Measurements from ENCODE around the gene NPDC1.

NPDC1 gene, protein sequence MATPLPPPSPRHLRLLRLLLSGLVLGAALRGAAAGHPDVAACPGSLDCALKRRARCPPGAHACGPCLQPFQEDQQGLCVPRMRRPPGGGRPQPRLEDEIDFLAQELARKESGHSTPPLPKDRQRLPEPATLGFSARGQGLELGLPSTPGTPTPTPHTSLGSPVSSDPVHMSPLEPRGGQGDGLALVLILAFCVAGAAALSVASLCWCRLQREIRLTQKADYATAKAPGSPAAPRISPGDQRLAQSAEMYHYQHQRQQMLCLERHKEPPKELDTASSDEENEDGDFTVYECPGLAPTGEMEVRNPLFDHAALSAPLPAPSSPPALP

DNA sequence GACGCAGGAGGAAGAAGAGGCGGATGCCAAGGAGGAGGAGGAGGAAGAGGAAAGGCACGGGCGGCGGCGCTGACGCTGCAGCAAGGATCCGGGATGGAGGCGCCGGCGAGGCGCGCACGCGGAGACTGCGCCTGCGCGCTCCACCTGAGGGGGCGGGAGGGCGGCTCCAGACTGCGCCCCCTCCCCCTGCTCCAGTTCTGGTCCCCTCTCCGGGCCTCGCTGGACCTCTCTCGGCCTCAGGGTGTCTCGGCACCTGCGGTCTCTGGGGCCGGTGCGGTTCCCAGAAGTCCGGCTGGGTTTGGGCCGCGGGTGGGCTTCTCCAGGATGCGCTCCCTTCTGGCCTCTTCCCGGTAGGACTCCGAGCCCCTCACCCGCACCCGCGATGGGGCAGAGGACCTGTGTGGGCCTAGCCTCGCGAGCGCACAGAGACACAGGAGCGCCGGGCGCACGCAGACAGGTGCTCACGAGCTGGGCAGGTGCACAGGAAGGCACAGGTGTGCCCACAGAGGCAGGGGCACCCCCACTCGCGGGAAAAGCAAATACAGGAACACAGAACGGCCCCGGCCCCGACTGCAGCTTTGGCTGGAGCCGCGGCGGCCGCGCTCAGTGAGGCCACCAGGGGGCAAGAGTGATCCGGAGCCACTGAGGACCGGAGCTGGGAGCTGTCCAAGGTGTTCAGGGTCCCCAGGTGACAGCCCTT, at the start of gene NPDC1:
TSS of gene NPDC1 (minus strand) at position 90 of the 700 bp plus-strand sequence. CDS start 188 bp downstream, outside the sequence.
- peak; percentile 79 for ATAC-seq

DNA sequence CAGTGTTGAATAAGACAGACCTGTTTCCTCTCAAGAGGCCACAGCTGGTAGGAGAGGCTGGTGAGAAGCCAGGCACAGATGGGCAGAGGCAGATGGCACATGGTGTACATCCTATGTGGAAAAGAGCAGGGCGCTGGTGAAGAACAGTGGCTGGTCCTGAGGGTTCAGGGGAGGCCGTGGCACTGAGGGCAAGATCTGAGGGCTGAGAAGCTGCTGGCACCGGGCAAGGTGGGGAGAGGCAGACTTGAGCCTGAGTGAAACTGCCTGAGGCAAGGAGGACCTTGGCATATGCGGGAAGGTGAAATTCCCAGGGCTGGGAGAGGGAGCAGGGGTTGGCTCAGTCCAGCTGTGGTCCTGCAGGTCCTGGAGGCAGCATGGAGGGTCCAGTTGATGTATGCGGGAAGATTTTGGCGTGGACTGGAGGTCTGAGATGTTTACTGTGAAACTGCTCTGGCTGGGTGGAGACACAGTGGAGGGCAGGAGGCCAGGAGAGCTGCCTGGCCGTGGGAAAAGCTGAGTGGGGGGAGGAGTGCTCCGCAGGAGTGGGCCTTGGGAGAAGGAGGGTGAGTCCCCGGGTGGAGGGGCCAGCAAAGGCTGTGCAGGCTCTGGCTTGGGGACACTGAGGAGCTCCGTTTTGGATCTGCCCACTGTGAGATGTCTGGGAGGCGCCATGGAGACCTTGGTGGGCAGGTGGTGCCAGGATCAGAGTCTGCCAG, 43.4 kb upstream of the NPDC1 start:
- ATAC-seq = no peak
- TF ChIP-seq ZC3H10 (CRISPR knock-in tag; IDR thresholded peaks at IDR 0.05) (no peak), ARNTL (CRISPR knock-in tag; IDR thresholded peaks at IDR 0.05; ENCODE audit: borderline replicate concordance, low read depth) (no peak), ISL1 (CRISPR knock-in tag; IDR thresholded peaks at IDR 0.05) (no peak), ZFP30 (CRISPR knock-in tag; IDR thresholded peaks at IDR 0.05) (no peak)
- TF ChIP-seq, protein P1, sequence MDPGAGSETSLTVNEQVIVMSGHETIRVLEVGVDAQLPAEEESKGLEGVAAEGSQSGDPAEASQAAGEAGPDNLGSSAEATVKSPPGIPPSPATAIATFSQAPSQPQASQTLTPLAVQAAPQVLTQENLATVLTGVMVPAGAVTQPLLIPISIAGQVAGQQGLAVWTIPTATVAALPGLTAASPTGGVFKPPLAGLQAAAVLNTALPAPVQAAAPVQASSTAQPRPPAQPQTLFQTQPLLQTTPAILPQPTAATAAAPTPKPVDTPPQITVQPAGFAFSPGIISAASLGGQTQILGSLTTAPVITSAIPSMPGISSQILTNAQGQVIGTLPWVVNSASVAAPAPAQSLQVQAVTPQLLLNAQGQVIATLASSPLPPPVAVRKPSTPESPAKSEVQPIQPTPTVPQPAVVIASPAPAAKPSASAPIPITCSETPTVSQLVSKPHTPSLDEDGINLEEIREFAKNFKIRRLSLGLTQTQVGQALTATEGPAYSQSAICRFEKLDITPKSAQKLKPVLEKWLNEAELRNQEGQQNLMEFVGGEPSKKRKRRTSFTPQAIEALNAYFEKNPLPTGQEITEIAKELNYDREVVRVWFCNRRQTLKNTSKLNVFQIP (CRISPR knock-in tag; IDR thresholded peaks at IDR 0.05; ENCODE audit: borderline replicate concordance, low read depth) = no peak

More for the DNA sequence above, at the start of gene NPDC1:
- TF ChIP-seq ZNF70 (CRISPR knock-in tag; IDR thresholded peaks at IDR 0.05) = no peak
- TF ChIP-seq, protein P1 (CRISPR knock-in tag; IDR thresholded peaks at IDR 0.05; ENCODE audit: borderline replicate concordance, low read depth) = no peak
- no peak for TF ChIP-seq ARNTL (CRISPR knock-in tag; IDR thresholded peaks at IDR 0.05; ENCODE audit: borderline replicate concordance, low read depth)
- TF ChIP-seq BACH2 (CRISPR knock-in tag; IDR thresholded peaks at IDR 0.05; ENCODE audit: borderline replicate concordance) = no peak
- TF ChIP-seq, protein P2, sequence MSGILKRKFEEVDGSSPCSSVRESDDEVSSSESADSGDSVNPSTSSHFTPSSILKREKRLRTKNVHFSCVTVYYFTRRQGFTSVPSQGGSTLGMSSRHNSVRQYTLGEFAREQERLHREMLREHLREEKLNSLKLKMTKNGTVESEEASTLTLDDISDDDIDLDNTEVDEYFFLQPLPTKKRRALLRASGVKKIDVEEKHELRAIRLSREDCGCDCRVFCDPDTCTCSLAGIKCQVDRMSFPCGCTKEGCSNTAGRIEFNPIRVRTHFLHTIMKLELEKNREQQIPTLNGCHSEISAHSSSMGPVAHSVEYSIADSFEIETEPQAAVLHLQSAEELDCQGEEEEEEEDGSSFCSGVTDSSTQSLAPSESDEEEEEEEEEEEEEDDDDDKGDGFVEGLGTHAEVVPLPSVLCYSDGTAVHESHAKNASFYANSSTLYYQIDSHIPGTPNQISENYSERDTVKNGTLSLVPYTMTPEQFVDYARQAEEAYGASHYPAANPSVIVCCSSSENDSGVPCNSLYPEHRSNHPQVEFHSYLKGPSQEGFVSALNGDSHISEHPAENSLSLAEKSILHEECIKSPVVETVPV (CRISPR knock-in tag; IDR thresholded peaks at IDR 0.05) = no peak
- TF ChIP-seq ZFP3 (CRISPR knock-in tag; IDR thresholded peaks at IDR 0.05) = 0 out of 2 replicates have a peak, but pooled peaks have one; percentile 29
- no peak for TF ChIP-seq GLIS3 (CRISPR knock-in tag; IDR thresholded peaks at IDR 0.05)

DNA sequence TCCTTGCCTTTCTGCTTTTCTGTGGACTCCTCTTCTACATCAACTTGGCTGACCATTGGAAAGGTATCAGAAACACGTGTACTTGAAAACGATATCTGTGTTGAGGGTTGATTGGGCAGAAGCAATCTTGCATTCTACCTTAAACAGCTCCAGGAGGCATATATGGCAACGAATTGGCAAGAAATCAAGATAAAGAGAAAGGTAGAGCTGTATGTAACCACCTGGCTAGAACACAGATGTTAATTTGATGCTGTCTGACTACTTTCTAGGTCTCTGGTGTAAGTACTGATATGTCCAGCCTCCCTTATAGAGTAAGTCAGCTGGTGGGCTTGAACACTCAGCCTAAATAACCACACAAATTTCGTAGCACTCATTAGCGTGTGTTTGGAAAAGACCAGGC, 42.1 kb upstream of the NPDC1 start:
- TF ChIP-seq ZNF70 (CRISPR knock-in tag; IDR thresholded peaks at IDR 0.05) (no peak), TSHZ2 (CRISPR knock-in tag; IDR thresholded peaks at IDR 0.05) (no peak), PPARA (CRISPR knock-in tag; IDR thresholded peaks at IDR 0.05; ENCODE audit: borderline replicate concordance) (no peak), ZC3H10 (CRISPR knock-in tag; IDR thresholded peaks at IDR 0.05) (no peak), TCF4 (CRISPR knock-in tag; IDR thresholded peaks at IDR 0.05; ENCODE audit: borderline replicate concordance) (no peak), TOX (CRISPR knock-in tag; IDR thresholded peaks at IDR 0.05; ENCODE audit: borderline replicate concordance) (no peak), RARB (CRISPR knock-in tag; IDR thresholded peaks at IDR 0.05) (no peak), ESRRG (CRISPR knock-in tag; IDR thresholded peaks at IDR 0.05) (no peak), BACH2 (CRISPR knock-in tag; IDR thresholded peaks at IDR 0.05; ENCODE audit: borderline replicate concordance) (no peak), GLIS3 (CRISPR knock-in tag; IDR thresholded peaks at IDR 0.05) (no peak)
- TF ChIP-seq, protein P3, sequence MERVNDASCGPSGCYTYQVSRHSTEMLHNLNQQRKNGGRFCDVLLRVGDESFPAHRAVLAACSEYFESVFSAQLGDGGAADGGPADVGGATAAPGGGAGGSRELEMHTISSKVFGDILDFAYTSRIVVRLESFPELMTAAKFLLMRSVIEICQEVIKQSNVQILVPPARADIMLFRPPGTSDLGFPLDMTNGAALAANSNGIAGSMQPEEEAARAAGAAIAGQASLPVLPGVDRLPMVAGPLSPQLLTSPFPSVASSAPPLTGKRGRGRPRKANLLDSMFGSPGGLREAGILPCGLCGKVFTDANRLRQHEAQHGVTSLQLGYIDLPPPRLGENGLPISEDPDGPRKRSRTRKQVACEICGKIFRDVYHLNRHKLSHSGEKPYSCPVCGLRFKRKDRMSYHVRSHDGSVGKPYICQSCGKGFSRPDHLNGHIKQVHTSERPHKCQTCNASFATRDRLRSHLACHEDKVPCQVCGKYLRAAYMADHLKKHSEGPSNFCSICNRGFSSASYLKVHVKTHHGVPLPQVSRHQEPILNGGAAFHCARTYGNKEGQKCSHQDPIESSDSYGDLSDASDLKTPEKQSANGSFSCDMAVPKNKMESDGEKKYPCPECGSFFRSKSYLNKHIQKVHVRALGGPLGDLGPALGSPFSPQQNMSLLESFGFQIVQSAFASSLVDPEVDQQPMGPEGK (CRISPR knock-in tag; IDR thresholded peaks at IDR 0.05; ENCODE audit: borderline replicate concordance) = no peak
- TF ChIP-seq, protein P2 (CRISPR knock-in tag; IDR thresholded peaks at IDR 0.05) = no peak
- ATAC-seq = no peak

Data from SK-N-SH treated with all-trans-retinoic acid at 6 μM for 48 hours (cell line).